D721Med (cell line): ENCODE results near the gene SNX6.

ENCODE experiments used
- DNase-seq: peaks from one replicate; pipeline ENCODE4 v3.0.0; 2011; ENCODE audit warnings: low spot score; ENCODE audit not compliant: insufficient read length
- FAIRE-seq: peaks from 2 replicates; lab custom pipeline; 2011; peaks lifted over from hg19 to GRCh38; lab: Jason Lieb, UNC
- TF ChIP-seq, protein P1 (sequence below): IDR thresholded peaks from 2 replicates; pipeline ENCODE4 v1.5.1; 2012; ENCODE audit warnings: mild to moderate bottlenecking, control low read depth; ENCODE audit not compliant: insufficient read depth; ENCODE audit errors: missing control alignments

The SNX6 gene

DNA sequence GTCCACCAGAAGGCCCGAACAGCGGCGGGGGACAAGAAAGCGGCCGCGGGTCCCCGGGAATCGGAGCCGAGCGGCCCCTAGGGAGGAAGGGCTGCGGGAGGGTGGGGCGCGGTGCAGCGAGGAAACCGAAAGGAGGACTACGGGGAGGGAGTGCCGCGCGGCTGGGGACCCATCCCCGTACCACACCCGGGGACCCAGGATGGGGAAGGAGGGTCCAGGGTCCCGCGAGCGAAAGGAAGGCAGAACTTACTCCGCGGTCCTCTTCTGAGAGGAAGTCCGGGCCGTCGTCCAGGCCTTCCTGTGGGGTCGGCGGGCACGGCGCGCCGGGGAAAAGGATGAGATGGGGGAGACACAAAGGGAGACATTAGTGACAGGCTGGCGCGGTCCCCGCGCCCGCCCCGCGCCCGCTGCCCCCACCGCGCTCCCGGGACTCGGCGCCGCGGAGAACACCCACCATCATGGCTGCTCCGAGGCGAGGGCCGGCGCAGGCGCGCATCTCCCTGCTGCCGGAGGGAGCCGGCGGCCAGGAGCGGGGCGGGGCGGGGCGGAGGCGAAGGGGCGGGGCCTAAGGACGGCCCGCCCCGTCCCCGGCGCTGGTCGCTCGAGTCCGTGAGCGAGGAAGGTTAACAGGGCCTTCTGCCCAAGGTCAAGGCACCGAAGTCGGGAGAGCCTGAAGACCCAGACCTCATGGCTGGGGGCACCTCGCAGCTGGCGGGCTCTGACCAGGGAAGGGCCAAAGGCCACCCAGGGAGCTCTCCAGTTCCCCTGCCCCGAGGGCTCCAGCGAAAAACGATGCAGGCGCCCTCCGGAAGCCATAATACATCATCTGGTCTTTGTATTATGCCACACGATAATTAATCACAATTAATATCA, at the start of gene SNX6:
SNX6 (minus strand) TSS at position 492 of the 873 bp plus-strand sequence; CDS start at position 460, 32 bp downstream.
- DNase-seq (peak; percentile 95), FAIRE-seq (no peak)
- TF ChIP-seq, protein P1, sequence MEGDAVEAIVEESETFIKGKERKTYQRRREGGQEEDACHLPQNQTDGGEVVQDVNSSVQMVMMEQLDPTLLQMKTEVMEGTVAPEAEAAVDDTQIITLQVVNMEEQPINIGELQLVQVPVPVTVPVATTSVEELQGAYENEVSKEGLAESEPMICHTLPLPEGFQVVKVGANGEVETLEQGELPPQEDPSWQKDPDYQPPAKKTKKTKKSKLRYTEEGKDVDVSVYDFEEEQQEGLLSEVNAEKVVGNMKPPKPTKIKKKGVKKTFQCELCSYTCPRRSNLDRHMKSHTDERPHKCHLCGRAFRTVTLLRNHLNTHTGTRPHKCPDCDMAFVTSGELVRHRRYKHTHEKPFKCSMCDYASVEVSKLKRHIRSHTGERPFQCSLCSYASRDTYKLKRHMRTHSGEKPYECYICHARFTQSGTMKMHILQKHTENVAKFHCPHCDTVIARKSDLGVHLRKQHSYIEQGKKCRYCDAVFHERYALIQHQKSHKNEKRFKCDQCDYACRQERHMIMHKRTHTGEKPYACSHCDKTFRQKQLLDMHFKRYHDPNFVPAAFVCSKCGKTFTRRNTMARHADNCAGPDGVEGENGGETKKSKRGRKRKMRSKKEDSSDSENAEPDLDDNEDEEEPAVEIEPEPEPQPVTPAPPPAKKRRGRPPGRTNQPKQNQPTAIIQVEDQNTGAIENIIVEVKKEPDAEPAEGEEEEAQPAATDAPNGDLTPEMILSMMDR: no peak

DNA sequence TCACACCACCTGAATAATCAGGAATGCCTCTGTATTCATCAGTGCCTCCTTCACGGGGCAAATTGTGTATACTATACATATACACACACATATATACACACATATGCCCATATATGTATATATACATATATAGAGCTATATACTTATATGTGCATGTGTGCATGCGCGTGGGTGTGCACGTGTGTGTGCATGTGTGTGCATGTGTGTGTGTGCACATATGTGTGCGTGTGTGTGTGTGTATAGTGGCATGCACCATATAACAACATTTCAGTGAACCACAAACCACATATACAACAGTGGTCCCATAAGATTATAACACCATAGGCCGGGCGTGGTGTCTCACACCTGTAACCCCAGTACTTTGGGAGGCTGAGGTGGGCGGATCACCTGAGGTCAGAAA, 48.8 kb upstream of the SNX6 start:
- FAIRE-seq: no peak
- no peak for DNase-seq
- TF ChIP-seq, protein P1: no peak

DNA sequence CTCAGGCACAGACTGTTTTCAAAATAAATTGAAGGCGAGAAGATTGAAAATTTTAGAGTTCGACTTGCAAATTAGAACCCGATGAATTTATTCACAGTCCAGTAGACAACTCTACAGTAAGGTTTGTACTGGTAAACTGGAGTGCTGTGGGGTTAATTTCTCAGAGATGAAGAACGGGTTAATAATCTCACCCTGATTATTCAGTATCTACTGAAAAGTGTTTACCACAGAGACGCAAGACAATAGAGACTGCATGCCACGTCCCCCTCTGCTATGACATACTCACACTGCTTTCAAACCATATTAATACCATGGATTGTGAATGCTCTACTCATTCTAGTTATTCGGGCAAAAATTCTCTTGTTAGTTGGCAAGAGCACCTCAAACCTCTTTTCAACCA, 48.4 kb upstream of the SNX6 start:
- DNase-seq (no peak), FAIRE-seq (no peak)
- TF ChIP-seq, protein P1: no peak

DNA sequence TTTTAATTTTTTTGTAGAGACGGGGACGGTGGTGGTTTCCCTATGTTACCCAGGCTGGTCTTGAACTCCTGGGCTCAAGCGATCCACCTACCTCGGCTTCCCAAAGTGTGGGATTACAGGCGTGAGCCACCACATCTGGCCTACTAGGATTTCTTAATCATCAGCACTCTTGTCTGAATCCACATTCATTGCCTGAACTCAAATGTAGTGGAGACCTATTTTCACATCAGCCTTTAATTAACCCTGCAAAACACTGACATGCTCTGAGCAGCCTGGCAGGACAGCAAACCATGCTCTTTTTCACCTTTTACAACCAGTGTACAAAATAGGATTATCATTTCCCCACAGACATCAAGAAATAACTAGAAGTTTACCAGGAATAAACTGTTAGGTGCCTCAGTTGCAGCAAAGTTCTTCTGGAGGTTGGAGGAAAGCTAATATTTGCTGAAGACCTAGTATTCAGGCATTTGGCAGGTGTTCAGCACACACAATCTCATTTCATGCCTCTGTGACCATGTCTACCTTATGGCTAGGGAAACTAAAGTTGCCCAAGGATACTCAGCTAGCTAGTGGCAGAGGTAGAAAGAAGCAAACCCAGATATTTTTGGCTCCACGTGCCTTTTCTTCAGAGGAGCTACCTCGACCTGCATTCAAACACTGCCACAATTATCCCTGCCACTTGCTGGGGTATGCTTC, 46.7 kb upstream of the SNX6 start:
- no peak for DNase-seq
- no peak for FAIRE-seq
- TF ChIP-seq, protein P1: no peak

DNA sequence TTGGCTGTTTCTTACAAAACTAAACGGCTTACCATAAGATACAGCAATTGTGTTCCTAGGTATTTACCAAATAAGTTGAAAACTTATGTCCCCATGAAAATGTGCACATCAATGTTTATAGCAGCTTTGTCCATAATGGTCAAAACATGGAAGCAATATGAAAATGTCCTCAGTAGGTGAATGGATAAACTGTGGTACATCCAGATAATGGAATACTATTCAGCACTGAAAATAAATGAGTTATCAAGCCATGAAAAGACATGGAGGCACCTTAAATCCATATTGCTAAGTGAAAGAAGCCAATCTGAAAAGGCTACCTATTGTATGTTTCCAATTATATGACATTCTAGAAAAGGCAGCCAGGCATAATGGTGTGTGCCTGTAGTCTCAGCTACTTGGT, 43.8 kb upstream of the SNX6 start:
- TF ChIP-seq, protein P1: no peak
- DNase-seq (no peak), FAIRE-seq (no peak)

GRCh38 chr14:34671716-34672115, 41.8 kb upstream of the SNX6 start:
- FAIRE-seq: no peak
- TF ChIP-seq, protein P1: no peak
- DNase-seq: no peak
